HEK293T (cell line): Measurements from ENCODE around the gene SLAMF6.

ENCODE experiments used
- CTCF ChIA-PET: fragments of 350-600 bp; formaldehyde crosslinking; extraction: SDS; loops from one replicate; lab custom pipeline; 2021; ENCODE audit warnings: antibody characterized with exemption, inconsistent platforms; lab: Yijun Ruan, JAX
- POLR2A ChIA-PET: fragments of 350-600 bp; formaldehyde crosslinking; extraction: SDS; loops from one replicate; lab custom pipeline; 2020; ENCODE audit warnings: antibody characterized with exemption, inconsistent platforms; lab: Yijun Ruan, JAX
- DNase-seq: peaks from one replicate; pipeline ENCODE4 v3.0.0; 2012; ENCODE audit warnings: mixed read lengths; ENCODE audit errors: extremely low spot score
- ARNT ChIP-seq: fragments of 450-650 bp; IDR thresholded peaks from 2 replicates; pipeline ENCODE4 v1.6.1; 2017; ENCODE audit warnings: mild to moderate bottlenecking
- BHLHE40 ChIP-seq: fragments of 450-650 bp; IDR thresholded peaks from 2 replicates; pipeline ENCODE4 v1.6.1; 2016; ENCODE audit warnings: mild to moderate bottlenecking, moderate library complexity, borderline replicate concordance
- CTBP1 ChIP-seq: fragments of 450-650 bp; IDR thresholded peaks from 2 replicates; pipeline ENCODE4 v1.6.1; 2016; ENCODE audit warnings: borderline replicate concordance
- ELF4 ChIP-seq: fragments of 450-650 bp; IDR thresholded peaks from 2 replicates; pipeline ENCODE4 v1.6.1; 2017; ENCODE audit warnings: antibody characterized with exemption
- FOXA1 ChIP-seq: fragments of 450-650 bp; IDR thresholded peaks from 2 replicates; pipeline ENCODE4 v1.6.1; 2016; ENCODE audit warnings: mild to moderate bottlenecking
- FOXK2 ChIP-seq: fragments of 450-650 bp; IDR thresholded peaks from 2 replicates; pipeline ENCODE4 v1.6.1; 2016; ENCODE audit warnings: mild to moderate bottlenecking
- FOXM1 ChIP-seq: fragments of 450-650 bp; IDR thresholded peaks from 2 replicates; pipeline ENCODE4 v1.6.1; 2017; ENCODE audit warnings: mild to moderate bottlenecking, borderline replicate concordance
- HDGF ChIP-seq: fragments of 450-650 bp; IDR thresholded peaks from 2 replicates; pipeline ENCODE4 v1.6.1; 2017; ENCODE audit warnings: antibody characterized with exemption, borderline replicate concordance
- L3MBTL2 ChIP-seq: fragments of 450-650 bp; conservative IDR thresholded peaks from 2 replicates; pipeline ENCODE4 v1.6.1; 2016; ENCODE audit warnings: mild to moderate bottlenecking
- LEF1 ChIP-seq: fragments of 450-650 bp; IDR thresholded peaks from 2 replicates; pipeline ENCODE4 v1.6.1; 2017; ENCODE audit warnings: mild to moderate bottlenecking, borderline replicate concordance
- NFRKB ChIP-seq: fragments of 450-650 bp; IDR thresholded peaks from 2 replicates; pipeline ENCODE4 v1.6.1; 2016; ENCODE audit warnings: mild to moderate bottlenecking, moderate library complexity
- PKNOX1 ChIP-seq: fragments of 450-650 bp; IDR thresholded peaks from 2 replicates; pipeline ENCODE4 v1.6.1; 2016
- SP1 ChIP-seq: fragments of 450-650 bp; IDR thresholded peaks from 2 replicates; pipeline ENCODE4 v1.6.1; 2017
- SUZ12 ChIP-seq: fragments of 450-650 bp; IDR thresholded peaks from 2 replicates; pipeline ENCODE4 v1.6.1; 2016; ENCODE audit warnings: mild to moderate bottlenecking
- TARDBP ChIP-seq: fragments of 450-650 bp; IDR thresholded peaks from 2 replicates; pipeline ENCODE4 v1.6.1; 2016
- ZNF384 ChIP-seq: fragments of 450-650 bp; IDR thresholded peaks from 2 replicates; pipeline ENCODE4 v1.6.1; 2016

Gene SLAMF6

GRCh38 chr1:160550572-160551034 is 27.5 kb upstream of the SLAMF6 start:
- no peak for DNase-seq
- ChIA-PET CTCF (no interaction called here), POLR2A (no interaction called here)
- TF ChIP-seq SP1 (no peak), TARDBP (no peak), L3MBTL2 (no peak), HDGF (no peak), SUZ12 (no peak), ELF4 (no peak), ARNT (no peak), ZNF384 (no peak), FOXA1 (no peak), PKNOX1 (no peak), NFRKB (no peak), LEF1 (no peak), BHLHE40 (no peak), FOXM1 (no peak)

GRCh38 chr1:160549665-160550006 is 26.6 kb upstream of the SLAMF6 start:
- DNase-seq = no peak
- POLR2A ChIA-PET = no interaction called here
- CTCF ChIA-PET = no interaction called here
- no peak for TF ChIP-seq LEF1
- TF ChIP-seq FOXA1 = no peak

- CTCF ChIA-PET = no interaction called here
- no peak for DNase-seq
- POLR2A ChIA-PET = no interaction called here
- TF ChIP-seq L3MBTL2 = no peak
- TF ChIP-seq SUZ12 = no peak
- TF ChIP-seq HDGF = no peak
- no peak for TF ChIP-seq BHLHE40
- no peak for TF ChIP-seq PKNOX1
- no peak for TF ChIP-seq ZNF384
- no peak for TF ChIP-seq SP1
- no peak for TF ChIP-seq TARDBP
- TF ChIP-seq NFRKB = no peak
- TF ChIP-seq ELF4 = no peak
- no peak for TF ChIP-seq FOXA1
- TF ChIP-seq FOXK2 = no peak
- no peak for TF ChIP-seq FOXM1
- TF ChIP-seq LEF1 = no peak
- no peak for TF ChIP-seq ARNT
- TF ChIP-seq CTBP1 = no peak
These were observed 26.1 kb upstream of the SLAMF6 start for GRCh38 chr1:160548960-160549664.

GRCh38 chr1:160548183-160548582 is 25.1 kb upstream of the SLAMF6 start:
- no peak for TF ChIP-seq SP1
- no peak for TF ChIP-seq CTBP1
- TF ChIP-seq L3MBTL2 = no peak
- CTCF ChIA-PET = no interaction called here
- POLR2A ChIA-PET = no interaction called here
- DNase-seq = no peak

GRCh38 chr1:160547422-160547821 is 24.4 kb upstream of the SLAMF6 start:
- no peak for DNase-seq
- TF ChIP-seq FOXK2 (no peak), NFRKB (no peak), BHLHE40 (no peak), LEF1 (no peak), ZNF384 (no peak), TARDBP (no peak), ELF4 (no peak), FOXA1 (no peak), FOXM1 (no peak), ARNT (no peak), HDGF (no peak), SP1 (no peak), SUZ12 (no peak)
- CTCF ChIA-PET = no interaction called here
- POLR2A ChIA-PET = no interaction called here

- no peak for DNase-seq
- ChIA-PET POLR2A (no interaction called here), CTCF (no interaction called here)
- TF ChIP-seq L3MBTL2 (no peak), HDGF (no peak), SP1 (no peak), TARDBP (no peak), FOXK2 (no peak), ARNT (no peak), ZNF384 (no peak), PKNOX1 (no peak), ELF4 (no peak), BHLHE40 (no peak), CTBP1 (no peak), LEF1 (no peak), FOXM1 (no peak), FOXA1 (no peak), NFRKB (no peak), SUZ12 (no peak)
These were observed 23.9 kb upstream of the SLAMF6 start for GRCh38 chr1:160546942-160547341.
